Measurements from ENCODE around the gene LRBA.

DNA sequence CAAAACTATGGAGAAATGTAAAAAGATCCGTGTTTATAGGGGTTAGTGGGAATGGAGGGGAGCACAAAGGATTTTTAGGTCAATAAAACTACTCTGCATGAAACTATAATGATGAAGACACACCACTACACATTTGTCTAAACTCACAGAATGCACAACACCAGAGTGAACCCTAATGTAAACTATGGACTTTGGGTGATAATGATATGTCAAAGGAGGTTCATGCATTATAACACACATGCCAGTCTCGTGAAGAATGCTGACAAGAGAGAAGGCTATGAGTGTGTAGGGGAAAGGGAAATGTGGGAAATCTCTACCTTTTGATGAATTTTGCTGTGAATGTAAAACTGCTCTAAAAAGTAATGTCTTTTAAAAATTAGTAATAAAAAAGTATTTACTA, 249.9 kb downstream of the LRBA start:
- TF ChIP-seq, protein P1, sequence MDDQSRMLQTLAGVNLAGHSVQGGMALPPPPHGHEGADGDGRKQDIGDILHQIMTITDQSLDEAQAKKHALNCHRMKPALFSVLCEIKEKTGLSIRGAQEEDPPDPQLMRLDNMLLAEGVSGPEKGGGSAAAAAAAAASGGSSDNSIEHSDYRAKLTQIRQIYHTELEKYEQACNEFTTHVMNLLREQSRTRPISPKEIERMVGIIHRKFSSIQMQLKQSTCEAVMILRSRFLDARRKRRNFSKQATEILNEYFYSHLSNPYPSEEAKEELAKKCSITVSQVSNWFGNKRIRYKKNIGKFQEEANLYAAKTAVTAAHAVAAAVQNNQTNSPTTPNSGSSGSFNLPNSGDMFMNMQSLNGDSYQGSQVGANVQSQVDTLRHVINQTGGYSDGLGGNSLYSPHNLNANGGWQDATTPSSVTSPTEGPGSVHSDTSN (IDR thresholded peaks at IDR 0.05) = no peak
- TF ChIP-seq, protein P2, sequence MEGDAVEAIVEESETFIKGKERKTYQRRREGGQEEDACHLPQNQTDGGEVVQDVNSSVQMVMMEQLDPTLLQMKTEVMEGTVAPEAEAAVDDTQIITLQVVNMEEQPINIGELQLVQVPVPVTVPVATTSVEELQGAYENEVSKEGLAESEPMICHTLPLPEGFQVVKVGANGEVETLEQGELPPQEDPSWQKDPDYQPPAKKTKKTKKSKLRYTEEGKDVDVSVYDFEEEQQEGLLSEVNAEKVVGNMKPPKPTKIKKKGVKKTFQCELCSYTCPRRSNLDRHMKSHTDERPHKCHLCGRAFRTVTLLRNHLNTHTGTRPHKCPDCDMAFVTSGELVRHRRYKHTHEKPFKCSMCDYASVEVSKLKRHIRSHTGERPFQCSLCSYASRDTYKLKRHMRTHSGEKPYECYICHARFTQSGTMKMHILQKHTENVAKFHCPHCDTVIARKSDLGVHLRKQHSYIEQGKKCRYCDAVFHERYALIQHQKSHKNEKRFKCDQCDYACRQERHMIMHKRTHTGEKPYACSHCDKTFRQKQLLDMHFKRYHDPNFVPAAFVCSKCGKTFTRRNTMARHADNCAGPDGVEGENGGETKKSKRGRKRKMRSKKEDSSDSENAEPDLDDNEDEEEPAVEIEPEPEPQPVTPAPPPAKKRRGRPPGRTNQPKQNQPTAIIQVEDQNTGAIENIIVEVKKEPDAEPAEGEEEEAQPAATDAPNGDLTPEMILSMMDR (IDR thresholded peaks at IDR 0.05) = no peak
- TF ChIP-seq, protein P3, sequence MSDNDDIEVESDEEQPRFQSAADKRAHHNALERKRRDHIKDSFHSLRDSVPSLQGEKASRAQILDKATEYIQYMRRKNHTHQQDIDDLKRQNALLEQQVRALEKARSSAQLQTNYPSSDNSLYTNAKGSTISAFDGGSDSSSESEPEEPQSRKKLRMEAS (IDR thresholded peaks at IDR 0.05; ENCODE audit: low read depth) = no peak
- no peak for TF ChIP-seq MEF2A (IDR thresholded peaks at IDR 0.05; ENCODE audit: borderline replicate concordance, low read depth)
- TF ChIP-seq ELF1 (IDR thresholded peaks at IDR 0.05) = no peak
- no peak for TF ChIP-seq SIN3A (IDR thresholded peaks at IDR 0.05; ENCODE audit: borderline replicate concordance, low read depth, low read length)
- TF ChIP-seq, protein P4, sequence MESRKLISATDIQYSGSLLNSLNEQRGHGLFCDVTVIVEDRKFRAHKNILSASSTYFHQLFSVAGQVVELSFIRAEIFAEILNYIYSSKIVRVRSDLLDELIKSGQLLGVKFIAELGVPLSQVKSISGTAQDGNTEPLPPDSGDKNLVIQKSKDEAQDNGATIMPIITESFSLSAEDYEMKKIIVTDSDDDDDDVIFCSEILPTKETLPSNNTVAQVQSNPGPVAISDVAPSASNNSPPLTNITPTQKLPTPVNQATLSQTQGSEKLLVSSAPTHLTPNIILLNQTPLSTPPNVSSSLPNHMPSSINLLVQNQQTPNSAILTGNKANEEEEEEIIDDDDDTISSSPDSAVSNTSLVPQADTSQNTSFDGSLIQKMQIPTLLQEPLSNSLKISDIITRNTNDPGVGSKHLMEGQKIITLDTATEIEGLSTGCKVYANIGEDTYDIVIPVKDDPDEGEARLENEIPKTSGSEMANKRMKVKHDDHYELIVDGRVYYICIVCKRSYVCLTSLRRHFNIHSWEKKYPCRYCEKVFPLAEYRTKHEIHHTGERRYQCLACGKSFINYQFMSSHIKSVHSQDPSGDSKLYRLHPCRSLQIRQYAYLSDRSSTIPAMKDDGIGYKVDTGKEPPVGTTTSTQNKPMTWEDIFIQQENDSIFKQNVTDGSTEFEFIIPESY (IDR thresholded peaks at IDR 0.05; ENCODE audit: borderline replicate concordance, low read depth) = no peak

All from SK-N-SH (cell line).